Panc1 (cell line): Measurements from ENCODE around the gene EXOSC3. TPM values are rescaled to one million over a fixed set of nuclear protein-coding genes. Genes with fewer than 3 reads are reported as not detected.
"Not testable (repeated sequence)": the region's sequence is repeated elsewhere in the genome, so short reads cannot be mapped to it uniquely, and the experiment has no call there.

Source experiments
- ATAC-seq: fragments of 200-7000 bp; cut with Tn5 transposase; 2 replicates; pipeline ENCODE4 v1.9.1; 2020; ENCODE audit warnings: mild to moderate bottlenecking, moderate library complexity
- BruUV-seq: library from RNA; stranded (reverse); fragments of 400-500 nt; replicated peaks from 2 replicates; lab custom pipeline; 2021; lab: Mats Ljungman, UMichigan
- CTCF ChIA-PET: fragments of 300-600 bp; sonication (Branson Sonifier 250); formaldehyde crosslinking; loops from one replicate; lab custom pipeline; 2022; ENCODE audit warnings: antibody characterized with exemption; lab: Charles Lee
- POLR2A ChIA-PET: fragments of 300-600 bp; sonication (Branson Sonifier 250); formaldehyde crosslinking; loops from one replicate; lab custom pipeline; 2022; ENCODE audit warnings: antibody characterized with exemption; lab: Charles Lee
- DNase-seq: peaks from one replicate; pipeline ENCODE4 v3.0.0-alpha.2; 2010; ENCODE audit warnings: low read depth, low spot score
- H3K27ac ChIP-seq: 2 replicates; pipeline ENCODE4 v1.5.1; 2011; ENCODE audit warnings: mild to moderate bottlenecking, low read length, inconsistent platforms
- H3K27me3 ChIP-seq: fragments of 200-500 bp; sonication (Bioruptor generic); 2 replicates; pipeline ENCODE4 v1.6.0; 2014; ENCODE audit warnings: low read length, inconsistent platforms; ENCODE audit not compliant: control insufficient read depth, insufficient read depth
- H3K36me3 ChIP-seq: fragments of 200-500 bp; sonication (Bioruptor generic); 2 replicates; pipeline ENCODE4 v1.5.1; 2014; ENCODE audit warnings: inconsistent platforms, mild to moderate bottlenecking, low read length, moderate library complexity; ENCODE audit not compliant: control insufficient read depth, insufficient read depth
- H3K4me1 ChIP-seq: 2 replicates; pipeline ENCODE4 v1.5.1; 2011; ENCODE audit warnings: inconsistent platforms, mild to moderate bottlenecking, low read length, moderate library complexity; ENCODE audit not compliant: control insufficient read depth, insufficient read depth
- H3K4me3 ChIP-seq, 2 experiments: 2 replicates each; pipeline ENCODE4 v1.5.1; 2011 to 2012; ENCODE audit warnings: low read depth in 2 of 2, low read length in 2 of 2, mild to moderate bottlenecking in 2 of 2, inconsistent platforms in 1 of 2, moderate library complexity in 1 of 2
- H3K9me3 ChIP-seq: fragments of 200-500 bp; sonication (Bioruptor generic); 2 replicates; pipeline ENCODE4 v1.5.1; 2014; ENCODE audit warnings: low read depth, mild to moderate bottlenecking, inconsistent platforms, low read length, moderate library complexity; ENCODE audit not compliant: control insufficient read depth, insufficient read depth
- POLR2AphosphoS5 ChIP-seq: IDR thresholded peaks from 2 replicates; pipeline ENCODE4 v1.6.1; 2012; ENCODE audit warnings: mild to moderate bottlenecking, low read depth, low read length, moderate library complexity
- SIN3A ChIP-seq: IDR thresholded peaks from 2 replicates; pipeline ENCODE4 v1.6.1; 2012; ENCODE audit warnings: low read depth, mild to moderate bottlenecking, low read length, moderate library complexity, borderline replicate concordance; ENCODE audit not compliant: insufficient read depth
- TCF7L2 ChIP-seq: IDR thresholded peaks from 2 replicates; pipeline ENCODE4 v1.6.1; 2011; ENCODE audit warnings: mild to moderate bottlenecking, low read depth, low read length, inconsistent platforms
- in situ Hi-C: cut with HindIII; loops from 2 replicates; pipeline ENCODE4 v1.10.0; 2016; ENCODE audit warnings: low sequenced_read_pairs, low pct_unique_long_range_greater_than_20kb
- intact Hi-C: fragments of 100-400 bp; cut with micrococcal nuclease; formaldehyde crosslinking; loops from one replicate; pipeline ENCODE4 v1.10.0; 2022; ENCODE audit not compliant: unreplicated experiment
- total RNA-seq: library from RNA; stranded (reverse); gene quantifications from one replicate; pipeline ENCODE4 v1.2.1, GENCODE V29; 2021; ENCODE audit not compliant: unreplicated experiment
- TF ChIP-seq, protein P1 (sequence below): fragments of 450-650 bp; IDR thresholded peaks from 2 replicates; pipeline ENCODE4 v1.5.1; 2017; ENCODE audit warnings: mild to moderate bottlenecking
- TF ChIP-seq, protein P2 (sequence below), 2 experiments: IDR thresholded peaks; 2 replicates each; pipeline ENCODE4 v1.6.1; 2011 to 2012; ENCODE audit warnings: low read depth in 2 of 2, control low read depth in 1 of 2, low read length in 1 of 2, mild to moderate bottlenecking in 1 of 2, moderate library complexity in 1 of 2; ENCODE audit not compliant: insufficient read depth in 1 of 2

The EXOSC3 gene
- total RNA-seq, 1 experiment from 2014 or later: 45.3 TPM

DNA sequence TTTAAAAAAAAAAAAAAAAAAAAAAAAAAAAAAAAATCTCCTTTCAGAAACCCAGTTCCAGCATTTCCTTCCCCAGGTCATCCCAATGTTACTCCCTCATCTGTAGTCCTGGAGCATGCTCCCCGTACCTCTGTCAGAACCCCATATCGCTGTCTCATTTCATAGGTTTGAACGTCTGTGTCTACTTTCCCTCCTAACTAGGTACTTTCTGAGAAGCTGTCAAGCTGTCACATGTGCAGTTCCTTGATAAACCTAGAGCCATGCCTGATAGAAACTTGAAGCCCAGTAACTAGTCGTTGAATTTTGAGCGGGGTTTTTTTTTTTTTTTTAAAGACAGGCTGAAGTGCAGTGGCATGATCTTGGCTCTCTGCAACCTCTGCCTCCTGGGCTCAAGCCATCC, 15.6 kb downstream of the EXOSC3 start:
- TF ChIP-seq, protein P1, sequence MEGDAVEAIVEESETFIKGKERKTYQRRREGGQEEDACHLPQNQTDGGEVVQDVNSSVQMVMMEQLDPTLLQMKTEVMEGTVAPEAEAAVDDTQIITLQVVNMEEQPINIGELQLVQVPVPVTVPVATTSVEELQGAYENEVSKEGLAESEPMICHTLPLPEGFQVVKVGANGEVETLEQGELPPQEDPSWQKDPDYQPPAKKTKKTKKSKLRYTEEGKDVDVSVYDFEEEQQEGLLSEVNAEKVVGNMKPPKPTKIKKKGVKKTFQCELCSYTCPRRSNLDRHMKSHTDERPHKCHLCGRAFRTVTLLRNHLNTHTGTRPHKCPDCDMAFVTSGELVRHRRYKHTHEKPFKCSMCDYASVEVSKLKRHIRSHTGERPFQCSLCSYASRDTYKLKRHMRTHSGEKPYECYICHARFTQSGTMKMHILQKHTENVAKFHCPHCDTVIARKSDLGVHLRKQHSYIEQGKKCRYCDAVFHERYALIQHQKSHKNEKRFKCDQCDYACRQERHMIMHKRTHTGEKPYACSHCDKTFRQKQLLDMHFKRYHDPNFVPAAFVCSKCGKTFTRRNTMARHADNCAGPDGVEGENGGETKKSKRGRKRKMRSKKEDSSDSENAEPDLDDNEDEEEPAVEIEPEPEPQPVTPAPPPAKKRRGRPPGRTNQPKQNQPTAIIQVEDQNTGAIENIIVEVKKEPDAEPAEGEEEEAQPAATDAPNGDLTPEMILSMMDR: no peak
- no peak for TF ChIP-seq POLR2AphosphoS5
- no peak for TF ChIP-seq TCF7L2
- TF ChIP-seq, protein P2, sequence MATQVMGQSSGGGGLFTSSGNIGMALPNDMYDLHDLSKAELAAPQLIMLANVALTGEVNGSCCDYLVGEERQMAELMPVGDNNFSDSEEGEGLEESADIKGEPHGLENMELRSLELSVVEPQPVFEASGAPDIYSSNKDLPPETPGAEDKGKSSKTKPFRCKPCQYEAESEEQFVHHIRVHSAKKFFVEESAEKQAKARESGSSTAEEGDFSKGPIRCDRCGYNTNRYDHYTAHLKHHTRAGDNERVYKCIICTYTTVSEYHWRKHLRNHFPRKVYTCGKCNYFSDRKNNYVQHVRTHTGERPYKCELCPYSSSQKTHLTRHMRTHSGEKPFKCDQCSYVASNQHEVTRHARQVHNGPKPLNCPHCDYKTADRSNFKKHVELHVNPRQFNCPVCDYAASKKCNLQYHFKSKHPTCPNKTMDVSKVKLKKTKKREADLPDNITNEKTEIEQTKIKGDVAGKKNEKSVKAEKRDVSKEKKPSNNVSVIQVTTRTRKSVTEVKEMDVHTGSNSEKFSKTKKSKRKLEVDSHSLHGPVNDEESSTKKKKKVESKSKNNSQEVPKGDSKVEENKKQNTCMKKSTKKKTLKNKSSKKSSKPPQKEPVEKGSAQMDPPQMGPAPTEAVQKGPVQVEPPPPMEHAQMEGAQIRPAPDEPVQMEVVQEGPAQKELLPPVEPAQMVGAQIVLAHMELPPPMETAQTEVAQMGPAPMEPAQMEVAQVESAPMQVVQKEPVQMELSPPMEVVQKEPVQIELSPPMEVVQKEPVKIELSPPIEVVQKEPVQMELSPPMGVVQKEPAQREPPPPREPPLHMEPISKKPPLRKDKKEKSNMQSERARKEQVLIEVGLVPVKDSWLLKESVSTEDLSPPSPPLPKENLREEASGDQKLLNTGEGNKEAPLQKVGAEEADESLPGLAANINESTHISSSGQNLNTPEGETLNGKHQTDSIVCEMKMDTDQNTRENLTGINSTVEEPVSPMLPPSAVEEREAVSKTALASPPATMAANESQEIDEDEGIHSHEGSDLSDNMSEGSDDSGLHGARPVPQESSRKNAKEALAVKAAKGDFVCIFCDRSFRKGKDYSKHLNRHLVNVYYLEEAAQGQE (IDR thresholded peaks at IDR 0.05; ENCODE audit: insufficient read depth in 1 of 2, low read depth in 2 of 2, low read length in 1 of 2): no peak
- TF ChIP-seq SIN3A: no peak
- Histone ChIP-seq H3K4me1 (no peaks in the 10 kb centered on the region), H3K9me3 (no peaks in the 10 kb centered on the region), H3K27me3 (no peaks in the 10 kb centered on the region), H3K4me3 (no peak overlapping the region), H3K36me3 (peaks cover 8% of the 10 kb centered on the region; the same call in 1 of the 2 replicates), H3K27ac (no peak overlapping the region)
- ATAC-seq (no peak), DNase-seq (no peak)
- ChIA-PET POLR2A (no interaction called here), CTCF (no interaction called here)
- BruUV-seq: no TSS peak
- intact Hi-C loops (no loop called here), in situ Hi-C loops (no loop called here)

DNA sequence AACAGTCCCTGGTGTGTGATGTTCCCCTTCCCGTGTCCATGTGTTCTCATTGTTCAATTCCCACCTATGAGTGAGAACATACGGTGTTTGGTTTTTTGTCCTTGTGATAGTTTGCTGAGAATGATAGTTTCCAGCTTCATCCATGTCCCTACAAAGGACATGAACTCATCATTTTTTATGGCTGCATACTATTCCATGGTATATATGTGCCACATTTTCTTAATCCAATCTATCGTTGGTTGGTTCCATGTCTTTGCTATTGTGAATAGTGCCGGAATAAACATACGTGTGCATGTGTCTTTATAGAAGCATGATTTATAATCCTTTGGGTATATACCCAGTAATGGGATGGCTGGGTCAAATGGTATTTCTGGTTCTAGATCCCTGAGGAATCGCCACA, 19.6 kb downstream of the EXOSC3 start:
- POLR2A ChIA-PET, H3K27ac ChIP-seq, CTCF ChIA-PET, DNase-seq, H3K9me3 ChIP-seq, intact Hi-C loops, ATAC-seq, H3K4me3 ChIP-seq, H3K27me3 ChIP-seq, in situ Hi-C loops, BruUV-seq, H3K36me3 ChIP-seq, H3K4me1 ChIP-seq: not testable (repeated sequence)

DNA sequence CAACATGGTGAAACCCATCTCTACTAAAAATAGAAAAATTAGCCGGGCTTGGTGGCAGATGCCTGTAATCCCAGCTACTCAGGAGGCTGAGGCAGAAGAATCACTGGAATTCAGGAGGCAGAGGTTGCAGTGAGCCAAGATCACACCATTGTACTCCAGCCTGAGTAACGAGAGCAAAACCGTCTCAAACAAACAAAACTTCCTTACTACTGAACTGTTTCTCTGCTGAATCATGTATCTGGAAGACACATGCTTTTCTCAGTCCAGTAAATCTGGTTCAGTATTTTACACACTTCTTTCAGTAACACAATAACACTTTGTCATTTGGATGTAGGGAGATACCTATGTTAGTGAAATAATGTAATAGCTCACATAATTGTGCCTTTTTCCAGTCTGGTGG, 23.4 kb downstream of the EXOSC3 start:
- TF ChIP-seq, protein P1: no peak
- TF ChIP-seq POLR2AphosphoS5 (no peak), TCF7L2 (no peak), SIN3A (no peak)
- TF ChIP-seq, protein P2 (IDR thresholded peaks at IDR 0.05; ENCODE audit: insufficient read depth in 1 of 2, low read depth in 2 of 2, low read length in 1 of 2): no peak
- DNase-seq (no peak), ATAC-seq (no peak)
- ChIA-PET CTCF (no interaction called here), POLR2A (no interaction called here)
- H3K4me3 ChIP-seq: no peak overlapping the region
- no peaks in the 10 kb centered on the region for H3K36me3 ChIP-seq
- H3K9me3 ChIP-seq: no peaks in the 10 kb centered on the region
- no peak overlapping the region for H3K27ac ChIP-seq
- BruUV-seq: no TSS peak
- in situ Hi-C loops: no loop called here
- no peaks in the 10 kb centered on the region for H3K27me3 ChIP-seq
- H3K4me1 ChIP-seq: no peaks in the 10 kb centered on the region
- intact Hi-C loops: no loop called here
